NCI-H2107 treated with DMSO at 0.1 percent for 48 hours (cell line): Measurements from ENCODE around the gene LGALS8.
"Not testable (repeated sequence)": the region's sequence is repeated elsewhere in the genome, so short reads cannot be mapped to it uniquely, and the experiment has no call there.

Source experiments
- DNase-seq: peaks from one replicate; lab custom pipeline; 2025; ENCODE audit not compliant: unreplicated experiment; lab: John Stamatoyannopoulos, UW

LGALS8 gene

GRCh38 chr1:236523704-236524141 is at the start of gene LGALS8:
LGALS8 (plus strand) TSS chr1:236523982; CDS start chr1:236526071, 2,089 bp downstream.
- peak; percentile 60 for DNase-seq

- DNase-seq = no peak
Measured at GRCh38 chr1:236476019-236476418, 47.8 kb upstream of the LGALS8 start.

GRCh38 chr1:236480758-236481436 is 42.9 kb upstream of the LGALS8 start:
- DNase-seq = peak; percentile 57

GRCh38 chr1:236484310-236484971 is 39.3 kb upstream of the LGALS8 start:
- no peak for DNase-seq

- no peak for DNase-seq
Measured at GRCh38 chr1:236486356-236487002, 37.3 kb upstream of the LGALS8 start.

GRCh38 chr1:236489161-236489560 is 34.6 kb upstream of the LGALS8 start:
- DNase-seq = not testable (repeated sequence)

- DNase-seq = peak; percentile 63
Measured at GRCh38 chr1:236489710-236490377, 33.9 kb upstream of the LGALS8 start.

GRCh38 chr1:236491469-236492136 is 32.2 kb upstream of the LGALS8 start:
- no peak for DNase-seq

- no peak for DNase-seq
Measured at GRCh38 chr1:236492378-236492777, 31.4 kb upstream of the LGALS8 start.

GRCh38 chr1:236494082-236494481 is 29.7 kb upstream of the LGALS8 start:
- no peak for DNase-seq

GRCh38 chr1:236494586-236495466 is 29.0 kb upstream of the LGALS8 start:
- DNase-seq = peak; percentile 80

GRCh38 chr1:236495467-236496112 is 28.2 kb upstream of the LGALS8 start:
- peak; percentile 79 for DNase-seq

GRCh38 chr1:236497908-236498307 is 25.9 kb upstream of the LGALS8 start:
- no peak for DNase-seq

GRCh38 chr1:236501093-236501492 is 22.7 kb upstream of the LGALS8 start:
- DNase-seq = no peak

GRCh38 chr1:236502579-236502971 is 21.2 kb upstream of the LGALS8 start:
- DNase-seq = no peak

GRCh38 chr1:236502972-236503639 is 20.7 kb upstream of the LGALS8 start:
- peak; percentile 38 for DNase-seq

GRCh38 chr1:236504338-236504737 is 19.4 kb upstream of the LGALS8 start:
- not testable (repeated sequence) for DNase-seq

GRCh38 chr1:236507022-236507700 is 16.6 kb upstream of the LGALS8 start:
- DNase-seq = no peak
